ENCODE measurements around the gene MAP1S. TPM values are rescaled to one million over a fixed set of nuclear protein-coding genes. Genes with fewer than 3 reads are reported as not detected.

MAP1S gene
- total RNA-seq, 2 experiments from 2014 or later, result 59.1 to 69.5 TPM

- POLR2A ChIA-PET, result interaction anchor here (0.6 kb wide), 1 partner anchor 12 kb away, joined by 3 read pairs; no protein-coding TSS in a partner anchor
- CTCF ChIA-PET, result interaction anchor here (1.4 to 1.5 kb wide), 2 partner anchors 49 to 58 kb away, joined by 5 to 6 read pairs; no protein-coding TSS in a partner anchor
Measured at GRCh38 chr19:17726136-17726741, 7.0 kb downstream of the MAP1S start.

GRCh38 chr19:17726964-17727773 lies 7.9 kb downstream of the MAP1S start:
- ChIA-PET CTCF (interaction anchor here (0.7 kb wide), 1 partner anchor 33 kb away, joined by 3 read pairs; no protein-coding TSS in a partner anchor), POLR2A (no interaction called here)

GRCh38 chr19:17727843-17728242 lies 8.6 kb downstream of the MAP1S start:
- CTCF ChIA-PET, result no interaction called here
- POLR2A ChIA-PET, result no interaction called here

- POLR2A ChIA-PET, result interaction anchor here (0.6 kb wide), 1 partner anchor 180 kb away, joined by 3 read pairs; no protein-coding TSS in a partner anchor
Measured at GRCh38 chr19:17733127-17733526, 13.8 kb downstream of the MAP1S start.

GRCh38 chr19:17734146-17734545 lies 14.9 kb downstream of the MAP1S start:
- ChIA-PET CTCF (no interaction called here), POLR2A (no interaction called here)

More at GRCh38 chr19:17733127-17733526, 13.8 kb downstream of the MAP1S start:
- CTCF ChIA-PET, result no interaction called here

GRCh38 chr19:17735410-17735809 lies 16.1 kb downstream of the MAP1S start:
- CTCF ChIA-PET, result no interaction called here
- POLR2A ChIA-PET, result no interaction called here

- CTCF ChIA-PET, result interaction anchor here (0.7 kb wide), 2 partner anchors 144 to 216 kb away, joined by 3 to 5 read pairs; no protein-coding TSS in a partner anchor
- POLR2A ChIA-PET, result interaction anchor here (0.7 kb wide), 1 partner anchor 17 kb away, joined by 7 read pairs; no protein-coding TSS in a partner anchor
Measured at GRCh38 chr19:17737690-17738153, 18.4 kb downstream of the MAP1S start.

- ChIA-PET POLR2A (interaction anchor here (1.4 kb wide), 1 partner anchor 12 kb away, joined by 3 read pairs; the partner anchor contains the start of gene FCHO1), CTCF (no interaction called here)
Measured at GRCh38 chr19:17739121-17739875, 20.0 kb downstream of the MAP1S start.

- ChIA-PET CTCF (interaction anchor here (0.6 to 2.1 kb wide), 2 partner anchors 13 to 480 kb away, joined by 3 to 5 read pairs; no protein-coding TSS in a partner anchor), POLR2A (no interaction called here)
Measured at GRCh38 chr19:17741456-17741855, 22.2 kb downstream of the MAP1S start.

- ChIA-PET POLR2A (interaction anchor here (0.8 kb wide), 1 partner anchor 25 kb away, joined by 3 read pairs; the partner anchor contains the start of gene MAP1S), CTCF (interaction anchor here (1.6 kb wide), 1 partner anchor 8 kb away, joined by 5 read pairs; the partner anchor contains the start of gene FCHO1)
Measured at GRCh38 chr19:17743874-17744580, 24.7 kb downstream of the MAP1S start.

- POLR2A ChIA-PET, result interaction anchor here (0.5 to 1.2 kb wide), 2 partner anchors 28 to 112 kb away, joined by 3 read pairs; partner anchors contain the start of gene MAP1S
- CTCF ChIA-PET, result interaction anchor here (1.0 to 1.7 kb wide), 5 partner anchors 27 to 141 kb away, joined by 3 to 6 read pairs (median 3); partner anchors contain the start of gene RPL18A
Measured at GRCh38 chr19:17747205-17748098, 28.2 kb downstream of the MAP1S start.

GRCh38 chr19:17748884-17749638 lies 29.8 kb downstream of the MAP1S start:
- CTCF ChIA-PET, result interaction anchor here (1.4 to 1.7 kb wide), 2 partner anchors 45 to 110 kb away, joined by 3 to 6 read pairs; partner anchors contain the start of gene RPL18A
- POLR2A ChIA-PET, result no interaction called here

- CTCF ChIA-PET, result interaction anchor here (0.7 kb wide), 1 partner anchor 333 kb away, joined by 3 read pairs; no protein-coding TSS in a partner anchor
- POLR2A ChIA-PET, result interaction anchor here (1.8 kb wide), 1 partner anchor 29 kb away, joined by 7 read pairs; no protein-coding TSS in a partner anchor
Measured at GRCh38 chr19:17749912-17750317, 30.6 kb downstream of the MAP1S start.

GRCh38 chr19:17751103-17751911 lies 32.0 kb downstream of the MAP1S start, which contains the start of gene FCHO1:
TSS of gene FCHO1 (plus strand) at chr19:17751477. CDS start at chr19:17755165, 3,688 bp downstream.
- POLR2A ChIA-PET, result interaction anchor here (0.6 to 1.8 kb wide), 7 partner anchors 12 to 568 kb away, joined by 3 to 7 read pairs (median 3); no protein-coding TSS in a partner anchor
- CTCF ChIA-PET, result interaction anchor here (1.1 to 2.0 kb wide), 5 partner anchors 8 to 181 kb away, joined by 3 to 6 read pairs (median 3); partner anchors contain the start of genes CCDC124 and RPL18A

GRCh38 chr19:17751912-17752273 lies 32.6 kb downstream of the MAP1S start:
- ChIA-PET POLR2A (interaction anchor here (0.6 kb wide), 1 partner anchor 130 kb away, joined by 3 read pairs; no protein-coding TSS in a partner anchor), CTCF (interaction anchor here (0.7 to 2.0 kb wide), 7 partner anchors 9 to 181 kb away, joined by 3 to 6 read pairs (median 3); partner anchors contain the start of genes CCDC124 and RPL18A)
